ENCODE results near the gene PLEKHH2. TPM values are rescaled to one million over a fixed set of nuclear protein-coding genes. Genes with fewer than 3 reads are reported as not detected.
"Not testable (repeated sequence)": the region's sequence is repeated elsewhere in the genome, so short reads cannot be mapped to it uniquely, and the experiment has no call there.

The PLEKHH2 gene
- total RNA-seq, 1 experiment from 2014 or later: 3.1 TPM

DNA sequence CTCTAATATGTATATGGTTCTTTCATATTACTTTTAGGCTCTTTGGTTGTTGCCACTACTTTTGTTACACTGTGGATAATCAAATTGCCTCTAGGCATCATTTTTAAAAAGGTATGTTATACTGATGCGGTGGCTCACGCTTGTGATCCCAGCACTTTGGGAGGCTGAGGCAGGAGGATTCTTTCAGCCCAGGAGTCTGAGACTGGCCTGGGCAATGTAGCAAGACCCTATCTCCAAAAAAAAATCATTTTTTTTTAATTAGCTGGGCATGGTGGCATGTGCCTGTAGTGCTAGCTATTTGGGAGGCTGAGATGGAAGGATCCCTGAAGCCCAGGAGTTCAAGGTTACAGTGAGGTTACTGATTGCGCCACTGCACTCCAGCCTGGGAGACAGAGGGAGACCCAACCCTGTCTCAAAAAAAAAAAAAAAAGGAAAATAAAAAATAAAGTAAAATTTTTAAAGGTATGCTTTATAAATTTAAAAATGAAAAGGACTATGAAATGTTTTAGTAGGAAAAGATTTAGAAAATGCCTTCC is 88.7 kb downstream of the PLEKHH2 start:
- no peaks in the 10 kb centered on the region for H3K79me1 ChIP-seq (ENCODE audit: insufficient read depth, low read depth, low read length, poor library complexity, severe bottlenecking)
- TF ChIP-seq, protein P1, sequence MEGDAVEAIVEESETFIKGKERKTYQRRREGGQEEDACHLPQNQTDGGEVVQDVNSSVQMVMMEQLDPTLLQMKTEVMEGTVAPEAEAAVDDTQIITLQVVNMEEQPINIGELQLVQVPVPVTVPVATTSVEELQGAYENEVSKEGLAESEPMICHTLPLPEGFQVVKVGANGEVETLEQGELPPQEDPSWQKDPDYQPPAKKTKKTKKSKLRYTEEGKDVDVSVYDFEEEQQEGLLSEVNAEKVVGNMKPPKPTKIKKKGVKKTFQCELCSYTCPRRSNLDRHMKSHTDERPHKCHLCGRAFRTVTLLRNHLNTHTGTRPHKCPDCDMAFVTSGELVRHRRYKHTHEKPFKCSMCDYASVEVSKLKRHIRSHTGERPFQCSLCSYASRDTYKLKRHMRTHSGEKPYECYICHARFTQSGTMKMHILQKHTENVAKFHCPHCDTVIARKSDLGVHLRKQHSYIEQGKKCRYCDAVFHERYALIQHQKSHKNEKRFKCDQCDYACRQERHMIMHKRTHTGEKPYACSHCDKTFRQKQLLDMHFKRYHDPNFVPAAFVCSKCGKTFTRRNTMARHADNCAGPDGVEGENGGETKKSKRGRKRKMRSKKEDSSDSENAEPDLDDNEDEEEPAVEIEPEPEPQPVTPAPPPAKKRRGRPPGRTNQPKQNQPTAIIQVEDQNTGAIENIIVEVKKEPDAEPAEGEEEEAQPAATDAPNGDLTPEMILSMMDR (conservative IDR thresholded peaks at IDR 0.05): no peak
- no CpG with 5 or more reads among the region's 3 CpGs for WGBS (ENCODE audit: extremely low coverage, insufficient read length, low lambda C conversion rate)
- no peak overlapping the region for H3K18ac ChIP-seq (ENCODE audit: insufficient read length, low read depth, low read length)
- Mint-ChIP-seq H3K4me3 (no peak overlapping the region), H3K36me3 (ENCODE audit: insufficient read depth in 1 of 3, low read depth in 3 of 3) (no peaks in the 10 kb centered on the region), H3K27me3 (ENCODE audit: low read depth) (no peaks in the 10 kb centered on the region), H3K9me3 (no peaks in the 10 kb centered on the region), H3K4me1 (peaks cover 13 to 25% of the 10 kb centered on the region in 2 experiments), H3K27ac (no peak overlapping the region)
- no peak overlapping the region for H3K23ac ChIP-seq (ENCODE audit: insufficient read length, low read depth, low read length)
- no peak overlapping the region for H2BK15ac ChIP-seq (ENCODE audit: low read depth, low read length)
- H4K8ac ChIP-seq (replicated peaks; ENCODE audit: insufficient read length, low read depth, low read length): no peak overlapping the region
- no peak overlapping the region for H2BK120ac ChIP-seq (ENCODE audit: low read depth, low read length, poor library complexity, severe bottlenecking)
- H3K27ac ChIP-seq (ENCODE audit: insufficient read length, low read depth, low read length): no peak overlapping the region
- H3K9me3 ChIP-seq (ENCODE audit: control insufficient read depth, low read depth, low read length): no peaks in the 10 kb centered on the region
- H2BK20ac ChIP-seq (ENCODE audit: low read depth, low read length, poor library complexity, severe bottlenecking): no peak overlapping the region
- H3K23me2 ChIP-seq (ENCODE audit: insufficient read length, low read depth, low read length, poor library complexity, severe bottlenecking): no peaks in the 10 kb centered on the region
- H3K79me2 ChIP-seq (ENCODE audit: insufficient read depth, low read length): no peaks in the 10 kb centered on the region
- no peak overlapping the region for H3K9ac ChIP-seq (ENCODE audit: extremely low read depth, insufficient read length, low read length)
- no peak overlapping the region for H3T11ph ChIP-seq (ENCODE audit: low read length)
- H2BK5ac ChIP-seq (ENCODE audit: insufficient read length, low read length): no peak overlapping the region
- no peak for DNase-seq
- no peak overlapping the region for H3K14ac ChIP-seq (ENCODE audit: insufficient read depth, low read length)
- H3K4me1 ChIP-seq (ENCODE audit: insufficient read depth, low read length): peaks cover 4% of the 10 kb centered on the region; the same call in 1 of the 2 replicates
- no peak overlapping the region for H2AFZ ChIP-seq (ENCODE audit: low read length)
- no peak overlapping the region for H3K56ac ChIP-seq (ENCODE audit: insufficient read length, low read depth, low read length)
- no peak overlapping the region for H4K5ac ChIP-seq (ENCODE audit: insufficient read length, low read depth, low read length)
- H4K91ac ChIP-seq (ENCODE audit: insufficient read length, low read depth, low read length): no peak overlapping the region
- H2AK5ac ChIP-seq (ENCODE audit: insufficient read length, low read length): no peak overlapping the region
- no peak overlapping the region for H3K4ac ChIP-seq (ENCODE audit: low read depth, low read length)
- H4K20me1 ChIP-seq (ENCODE audit: control insufficient read depth, insufficient read depth, insufficient read length): no peaks in the 10 kb centered on the region
- no peaks in the 10 kb centered on the region for H3K27me3 ChIP-seq (ENCODE audit: insufficient read depth, low read length)
- no peak overlapping the region for H3K4me2 ChIP-seq (ENCODE audit: insufficient read depth, insufficient read length, low read length)
- no peak overlapping the region for H2BK12ac ChIP-seq (ENCODE audit: insufficient read length, low read depth, low read length)

DNA sequence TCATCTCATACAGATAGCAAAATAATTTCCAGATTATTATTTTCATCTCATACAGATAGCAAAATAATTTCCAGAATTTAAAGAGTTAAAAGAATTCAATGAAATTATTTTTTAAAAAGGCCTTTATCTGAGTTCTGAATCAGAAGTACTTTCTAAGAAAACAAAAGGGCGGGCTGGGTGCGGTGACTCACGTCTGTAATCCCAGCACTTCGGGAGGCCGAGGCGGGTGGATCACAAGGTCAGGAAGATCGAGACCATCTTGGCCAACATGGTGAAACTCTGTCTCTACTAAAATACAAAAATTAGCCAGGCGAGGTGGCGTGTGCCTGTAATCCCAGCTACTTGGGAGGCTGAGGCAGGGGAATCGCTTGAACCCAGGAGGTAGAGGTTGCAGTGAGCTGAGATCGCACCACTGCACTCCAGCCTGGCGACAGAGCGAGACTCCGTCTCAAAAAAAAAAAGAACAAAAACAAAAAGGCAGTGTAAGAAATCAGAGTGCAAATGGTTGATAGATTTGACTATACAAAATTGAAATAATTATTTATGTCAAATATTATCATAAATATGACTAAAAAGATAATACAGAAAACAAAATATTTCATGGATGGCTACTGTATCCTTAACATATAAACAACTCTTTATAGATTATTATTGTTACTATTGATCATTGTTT is 90.0 kb downstream of the PLEKHH2 start:
- H3K9ac ChIP-seq (ENCODE audit: extremely low read depth, insufficient read length, low read length); H3K9me3 ChIP-seq (ENCODE audit: control insufficient read depth, low read depth, low read length); H2AK5ac ChIP-seq (ENCODE audit: insufficient read length, low read length); H3K27me3 Mint-ChIP-seq (ENCODE audit: low read depth); H4K8ac ChIP-seq (replicated peaks; ENCODE audit: insufficient read length, low read depth, low read length); H3K23ac ChIP-seq (ENCODE audit: insufficient read length, low read depth, low read length); H4K5ac ChIP-seq (ENCODE audit: insufficient read length, low read depth, low read length); H3K79me1 ChIP-seq (ENCODE audit: insufficient read depth, low read depth, low read length, poor library complexity, severe bottlenecking); H3K14ac ChIP-seq (ENCODE audit: insufficient read depth, low read length); H2BK5ac ChIP-seq (ENCODE audit: insufficient read length, low read length); H2AFZ ChIP-seq (ENCODE audit: low read length); H3K27me3 ChIP-seq (ENCODE audit: insufficient read depth, low read length); H3K9me3 Mint-ChIP-seq; H4K91ac ChIP-seq (ENCODE audit: insufficient read length, low read depth, low read length); H3K4ac ChIP-seq (ENCODE audit: low read depth, low read length); DNase-seq; H3K36me3 Mint-ChIP-seq (ENCODE audit: insufficient read depth in 1 of 3, low read depth in 3 of 3); H3K4me3 Mint-ChIP-seq; H3K4me1 ChIP-seq (ENCODE audit: insufficient read depth, low read length); H4K20me1 ChIP-seq (ENCODE audit: control insufficient read depth, insufficient read depth, insufficient read length); H2BK15ac ChIP-seq (ENCODE audit: low read depth, low read length); H2BK12ac ChIP-seq (ENCODE audit: insufficient read length, low read depth, low read length); H3K4me2 ChIP-seq (ENCODE audit: insufficient read depth, insufficient read length, low read length); H2BK20ac ChIP-seq (ENCODE audit: low read depth, low read length, poor library complexity, severe bottlenecking); H2BK120ac ChIP-seq (ENCODE audit: low read depth, low read length, poor library complexity, severe bottlenecking); H3K79me2 ChIP-seq (ENCODE audit: insufficient read depth, low read length); H3K18ac ChIP-seq (ENCODE audit: insufficient read length, low read depth, low read length); H3K27ac Mint-ChIP-seq; H3T11ph ChIP-seq (ENCODE audit: low read length); H3K23me2 ChIP-seq (ENCODE audit: insufficient read length, low read depth, low read length, poor library complexity, severe bottlenecking); H3K27ac ChIP-seq (ENCODE audit: insufficient read length, low read depth, low read length); H3K56ac ChIP-seq (ENCODE audit: insufficient read length, low read depth, low read length): not testable (repeated sequence)
- H3K4me1 Mint-ChIP-seq: peaks cover 13 to 26% of the 10 kb centered on the region in 2 experiments
- WGBS (ENCODE audit: extremely low coverage, insufficient read length, low lambda C conversion rate): no CpG with 5 or more reads among the region's 14 CpGs

Measured in H9 (cell line).